NB4 (cell line): Measurements from ENCODE around the gene IFI27L2.

Experiments
- DNase-seq: peaks from one replicate; pipeline ENCODE4 v3.0.0; 2010; ENCODE audit warnings: low read depth
- H3K4me3 ChIP-seq: one replicate; pipeline ENCODE4 v1.5.1; 2011; ENCODE audit warnings: mild to moderate bottlenecking, low read depth, low read length, moderate library complexity
- MYC ChIP-seq: IDR thresholded peaks from 2 replicates; pipeline ENCODE4 v1.6.1; 2011; ENCODE audit warnings: low read depth, low read length
- POLR2A ChIP-seq: IDR thresholded peaks from 2 replicates; pipeline ENCODE4 v1.6.1; 2011; ENCODE audit warnings: mild to moderate bottlenecking; ENCODE audit not compliant: insufficient read length; ENCODE audit errors: extremely low read depth
- TF ChIP-seq, protein P1 (sequence below): IDR thresholded peaks from 2 replicates; pipeline ENCODE4 v1.6.1; 2011; ENCODE audit warnings: low read depth, low read length
- TF ChIP-seq, protein P2 (sequence below): IDR thresholded peaks from one replicate; pipeline ENCODE4 v1.5.1; 2012; ENCODE audit warnings: low read depth, low read length

IFI27L2 gene

DNA sequence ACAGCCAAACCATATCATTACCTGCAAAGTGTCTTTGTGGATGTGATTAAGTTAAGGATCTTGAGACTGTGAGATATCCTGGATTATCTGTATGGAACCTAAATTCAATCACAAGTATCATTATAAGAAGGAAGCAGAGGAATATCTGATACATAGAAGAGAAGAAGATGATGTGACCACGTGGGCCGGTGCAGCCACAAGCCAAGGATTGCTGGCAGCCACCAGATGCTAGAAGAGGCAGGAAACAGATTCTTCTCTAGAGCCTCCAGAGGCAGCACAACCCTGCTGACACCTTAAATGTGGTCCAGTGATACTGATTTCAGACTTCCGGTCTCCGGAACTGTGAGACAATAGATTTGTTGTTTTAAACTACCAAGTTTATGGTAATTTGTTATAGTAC, 6.1 kb upstream of the IFI27L2 start:
- no peak for DNase-seq
- no peak for TF ChIP-seq POLR2A
- TF ChIP-seq, protein P1, sequence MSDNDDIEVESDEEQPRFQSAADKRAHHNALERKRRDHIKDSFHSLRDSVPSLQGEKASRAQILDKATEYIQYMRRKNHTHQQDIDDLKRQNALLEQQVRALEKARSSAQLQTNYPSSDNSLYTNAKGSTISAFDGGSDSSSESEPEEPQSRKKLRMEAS, result no peak
- no peak overlapping the region for H3K4me3 ChIP-seq

GRCh38 chr14:94132285-94132887, 3.0 kb upstream of the IFI27L2 start:
- DNase-seq, result peak; percentile 73
- no peak for TF ChIP-seq MYC
- TF ChIP-seq, protein P1, result no peak
- TF ChIP-seq, protein P2, sequence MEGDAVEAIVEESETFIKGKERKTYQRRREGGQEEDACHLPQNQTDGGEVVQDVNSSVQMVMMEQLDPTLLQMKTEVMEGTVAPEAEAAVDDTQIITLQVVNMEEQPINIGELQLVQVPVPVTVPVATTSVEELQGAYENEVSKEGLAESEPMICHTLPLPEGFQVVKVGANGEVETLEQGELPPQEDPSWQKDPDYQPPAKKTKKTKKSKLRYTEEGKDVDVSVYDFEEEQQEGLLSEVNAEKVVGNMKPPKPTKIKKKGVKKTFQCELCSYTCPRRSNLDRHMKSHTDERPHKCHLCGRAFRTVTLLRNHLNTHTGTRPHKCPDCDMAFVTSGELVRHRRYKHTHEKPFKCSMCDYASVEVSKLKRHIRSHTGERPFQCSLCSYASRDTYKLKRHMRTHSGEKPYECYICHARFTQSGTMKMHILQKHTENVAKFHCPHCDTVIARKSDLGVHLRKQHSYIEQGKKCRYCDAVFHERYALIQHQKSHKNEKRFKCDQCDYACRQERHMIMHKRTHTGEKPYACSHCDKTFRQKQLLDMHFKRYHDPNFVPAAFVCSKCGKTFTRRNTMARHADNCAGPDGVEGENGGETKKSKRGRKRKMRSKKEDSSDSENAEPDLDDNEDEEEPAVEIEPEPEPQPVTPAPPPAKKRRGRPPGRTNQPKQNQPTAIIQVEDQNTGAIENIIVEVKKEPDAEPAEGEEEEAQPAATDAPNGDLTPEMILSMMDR, result peak; percentile 56
- H3K4me3 ChIP-seq, result no peak overlapping the region

DNA sequence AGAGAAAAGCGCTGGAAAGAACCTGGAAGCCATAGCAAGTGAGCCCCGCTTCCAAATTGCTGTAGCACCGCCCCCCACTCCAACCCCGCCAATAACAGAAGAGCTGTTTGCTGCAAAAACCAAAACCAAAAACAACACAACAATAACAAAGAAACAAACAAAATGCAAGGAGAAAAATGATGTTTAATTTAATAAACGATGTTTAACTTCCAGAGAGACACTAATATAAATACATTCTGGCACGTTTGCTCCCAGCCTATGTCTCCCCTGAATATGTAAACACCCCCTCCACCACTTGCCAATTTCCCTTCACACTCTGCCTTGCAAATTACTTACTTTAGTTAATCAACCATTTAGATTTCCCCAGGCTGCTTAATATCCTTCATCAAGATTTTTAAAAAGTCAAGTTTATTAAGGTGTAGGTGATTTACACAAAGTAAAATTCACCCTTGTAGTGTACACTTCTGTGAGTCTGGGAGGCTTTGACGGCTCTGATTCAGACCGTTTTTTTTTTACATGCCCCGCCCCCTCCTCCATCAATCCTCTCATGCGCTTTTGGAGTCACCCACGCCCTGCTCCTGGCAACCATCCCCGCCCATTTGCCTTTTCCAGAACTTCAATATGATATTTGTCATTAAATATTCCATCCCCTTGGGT, 482 bp upstream of the IFI27L2 start:
- DNase-seq, result peak; percentile 37
- peak overlapping the region; percentile 54 for H3K4me3 ChIP-seq
- TF ChIP-seq MYC (no peak), POLR2A (no peak)
- TF ChIP-seq, protein P2, result no peak
- TF ChIP-seq, protein P1, result no peak

DNA sequence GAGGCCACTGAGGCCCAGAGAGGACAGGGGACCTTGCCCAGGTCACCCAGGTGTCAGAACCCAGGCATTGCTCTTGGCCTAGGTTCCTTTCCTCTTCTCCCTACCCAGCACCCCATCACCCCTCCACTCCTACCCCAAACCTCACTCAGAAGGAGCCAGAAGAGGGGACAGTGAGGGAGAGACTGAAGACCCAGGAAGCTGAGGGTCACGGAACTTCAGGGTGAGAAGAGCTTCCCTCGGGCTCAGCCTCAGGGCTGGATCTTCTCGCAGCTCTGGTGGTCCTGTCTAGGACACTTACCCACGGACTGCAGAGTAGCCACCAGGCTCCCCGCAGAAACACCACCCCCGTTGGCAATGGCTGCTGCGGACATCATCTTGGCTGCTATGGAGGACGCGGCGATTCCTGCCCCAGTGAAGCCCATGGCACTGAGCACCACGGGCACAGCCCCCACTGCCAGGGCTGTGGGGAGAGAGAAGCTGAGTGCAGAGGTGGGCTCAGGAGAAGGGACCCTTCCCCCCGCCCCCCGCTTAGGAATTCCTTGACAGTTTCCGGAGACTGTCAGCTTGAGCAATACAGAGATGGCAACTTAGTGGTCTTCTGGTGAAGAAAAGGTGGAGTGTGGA, 1.1 kb downstream of the IFI27L2 start:
- H3K4me3 ChIP-seq, result no peak overlapping the region
- TF ChIP-seq, protein P2, result no peak
- no peak for TF ChIP-seq POLR2A

GRCh38 chr14:94127330-94127729, 2.1 kb downstream of the IFI27L2 start:
- H3K4me3 ChIP-seq, result no peak overlapping the region
- TF ChIP-seq, protein P2, result no peak
- TF ChIP-seq POLR2A (no peak), MYC (no peak)
- TF ChIP-seq, protein P1, result no peak
- DNase-seq, result no peak

More for the DNA sequence above, 1.1 kb downstream of the IFI27L2 start:
- no peak for DNase-seq

- no peak overlapping the region for H3K4me3 ChIP-seq
- TF ChIP-seq, protein P1, result no peak
- TF ChIP-seq, protein P2, result no peak
- TF ChIP-seq POLR2A, result no peak
- TF ChIP-seq MYC, result no peak
- DNase-seq, result no peak
Observed at GRCh38 chr14:94126800-94127199, 2.6 kb downstream of the IFI27L2 start.
